Stimulated activated memory B cell treated with anti-CD40 and anti-IgM and Interleukin-4, amounts not matched to agents 10 μg/mL and 1 μg/mL and 100 μg/mL, for 72 hours (primary cell): Measurements from ENCODE around the gene MINPP1.
"Not testable (repeated sequence)": the region's sequence is repeated elsewhere in the genome, so short reads cannot be mapped to it uniquely, and the experiment has no call there.

Experiments
- ATAC-seq: fragments of 150-1000 bp; cut with Tn5 transposase; 2 replicates; pipeline ENCODE4 v1.10.0; 2021
- H3K27ac Mint-ChIP-seq: one replicate; pipeline ENCODE4 v1.8.0; 2022; ENCODE audit warnings: mild to moderate bottlenecking, mixed read lengths
- H3K27me3 Mint-ChIP-seq: one replicate; pipeline ENCODE4 v1.8.0; 2022; ENCODE audit warnings: mixed read lengths
- H3K36me3 Mint-ChIP-seq: one replicate; pipeline ENCODE4 v1.8.0; 2022; ENCODE audit warnings: mixed read lengths
- H3K4me1 Mint-ChIP-seq: one replicate; pipeline ENCODE4 v1.8.0; 2022; ENCODE audit warnings: mixed read lengths
- H3K4me3 Mint-ChIP-seq: one replicate; pipeline ENCODE4 v1.8.0; 2022; ENCODE audit warnings: mild to moderate bottlenecking, moderate library complexity, mixed read lengths
- H3K9me3 Mint-ChIP-seq: one replicate; pipeline ENCODE4 v1.8.0; 2022; ENCODE audit warnings: mixed read lengths

MINPP1 gene

GRCh38 chr10:87504640-87505365, at the start of gene MINPP1:
TSS of gene MINPP1 (plus strand) at chr10:87504893. CDS start at chr10:87504916, 23 bp downstream.
- Mint-ChIP-seq H3K4me1 (peaks cover 15% of the 10 kb centered on the region), H3K36me3 (peaks cover 7% of the 10 kb centered on the region), H3K27ac (peak within 1 kb of the TSS; percentile 85), H3K9me3 (no peaks in the 10 kb centered on the region), H3K4me3 (peak within 1 kb of the TSS; percentile 88), H3K27me3 (no peaks in the 10 kb centered on the region)
- ATAC-seq = peak; percentile 97

GRCh38 chr10:87456586-87457220, 48.0 kb upstream of the MINPP1 start:
- not testable (repeated sequence) for H3K9me3 Mint-ChIP-seq, H3K4me1 Mint-ChIP-seq, H3K27ac Mint-ChIP-seq, H3K27me3 Mint-ChIP-seq, H3K36me3 Mint-ChIP-seq, ATAC-seq, H3K4me3 Mint-ChIP-seq

GRCh38 chr10:87461751-87462150, 42.9 kb upstream of the MINPP1 start:
- not testable (repeated sequence) for H3K36me3 Mint-ChIP-seq, H3K4me1 Mint-ChIP-seq, H3K9me3 Mint-ChIP-seq, H3K4me3 Mint-ChIP-seq, H3K27ac Mint-ChIP-seq, H3K27me3 Mint-ChIP-seq, ATAC-seq

- H3K27me3 Mint-ChIP-seq, H3K4me3 Mint-ChIP-seq, ATAC-seq, H3K4me1 Mint-ChIP-seq, H3K27ac Mint-ChIP-seq, H3K36me3 Mint-ChIP-seq, H3K9me3 Mint-ChIP-seq: not testable (repeated sequence)
Observed at GRCh38 chr10:87466849-87467248, 37.8 kb upstream of the MINPP1 start.

GRCh38 chr10:87488733-87489132, 16.0 kb upstream of the MINPP1 start:
- not testable (repeated sequence) for H3K36me3 Mint-ChIP-seq, H3K4me1 Mint-ChIP-seq, H3K4me3 Mint-ChIP-seq, ATAC-seq, H3K9me3 Mint-ChIP-seq, H3K27me3 Mint-ChIP-seq, H3K27ac Mint-ChIP-seq

GRCh38 chr10:87490285-87490684, 14.4 kb upstream of the MINPP1 start:
- H3K4me3 Mint-ChIP-seq, ATAC-seq, H3K27me3 Mint-ChIP-seq, H3K4me1 Mint-ChIP-seq, H3K27ac Mint-ChIP-seq, H3K9me3 Mint-ChIP-seq, H3K36me3 Mint-ChIP-seq: not testable (repeated sequence)

- H3K4me1 Mint-ChIP-seq, ATAC-seq, H3K27ac Mint-ChIP-seq, H3K9me3 Mint-ChIP-seq, H3K36me3 Mint-ChIP-seq, H3K4me3 Mint-ChIP-seq: not testable (repeated sequence)
- H3K27me3 Mint-ChIP-seq = peaks cover 13% of the 10 kb centered on the region
Observed at GRCh38 chr10:87492450-87492849, 12.2 kb upstream of the MINPP1 start.

GRCh38 chr10:87495446-87495845, 9.2 kb upstream of the MINPP1 start:
- H3K4me1 Mint-ChIP-seq, H3K36me3 Mint-ChIP-seq, H3K4me3 Mint-ChIP-seq, H3K27ac Mint-ChIP-seq, H3K9me3 Mint-ChIP-seq, ATAC-seq: not testable (repeated sequence)
- H3K27me3 Mint-ChIP-seq = peaks cover 13% of the 10 kb centered on the region

- not testable (repeated sequence) for H3K4me3 Mint-ChIP-seq, H3K36me3 Mint-ChIP-seq, H3K4me1 Mint-ChIP-seq, H3K9me3 Mint-ChIP-seq, ATAC-seq, H3K27ac Mint-ChIP-seq
- H3K27me3 Mint-ChIP-seq = peaks cover 13% of the 10 kb centered on the region
Observed at GRCh38 chr10:87497386-87497785, 7.3 kb upstream of the MINPP1 start.

- H3K4me1 Mint-ChIP-seq, ATAC-seq, H3K4me3 Mint-ChIP-seq, H3K9me3 Mint-ChIP-seq, H3K36me3 Mint-ChIP-seq, H3K27ac Mint-ChIP-seq: not testable (repeated sequence)
- H3K27me3 Mint-ChIP-seq = peaks cover 13% of the 10 kb centered on the region
Observed at GRCh38 chr10:87498106-87498789, 6.4 kb upstream of the MINPP1 start.

- no peaks in the 10 kb centered on the region for H3K36me3 Mint-ChIP-seq
- H3K4me3 Mint-ChIP-seq = no peak overlapping the region
- ATAC-seq = no peak
- no peak overlapping the region for H3K27ac Mint-ChIP-seq
- H3K9me3 Mint-ChIP-seq = no peaks in the 10 kb centered on the region
- peaks cover 13% of the 10 kb centered on the region for H3K27me3 Mint-ChIP-seq
- H3K4me1 Mint-ChIP-seq = peaks cover 4% of the 10 kb centered on the region
Observed at GRCh38 chr10:87500646-87501048, 4.0 kb upstream of the MINPP1 start.

- ATAC-seq = no peak
- H3K9me3 Mint-ChIP-seq = no peaks in the 10 kb centered on the region
- H3K36me3 Mint-ChIP-seq = no peaks in the 10 kb centered on the region
- H3K27ac Mint-ChIP-seq = no peak overlapping the region
- peaks cover 11% of the 10 kb centered on the region for H3K4me1 Mint-ChIP-seq
- H3K27me3 Mint-ChIP-seq = no peaks in the 10 kb centered on the region
- no peak overlapping the region for H3K4me3 Mint-ChIP-seq
Observed at GRCh38 chr10:87503401-87503800, 1.3 kb upstream of the MINPP1 start.

- Mint-ChIP-seq H3K36me3 (peaks cover 4% of the 10 kb centered on the region), H3K27ac (peak overlapping the region; percentile 85), H3K27me3 (no peaks in the 10 kb centered on the region), H3K4me3 (no peak overlapping the region), H3K4me1 (peaks cover 11% of the 10 kb centered on the region), H3K9me3 (no peaks in the 10 kb centered on the region)
- no peak for ATAC-seq
Observed at GRCh38 chr10:87503886-87504285, 807 bp upstream of the MINPP1 start.

GRCh38 chr10:87504307-87504639, 420 bp upstream of the MINPP1 start:
- Mint-ChIP-seq H3K4me1 (peaks cover 11% of the 10 kb centered on the region), H3K27ac (peak overlapping the region; percentile 85), H3K27me3 (no peaks in the 10 kb centered on the region), H3K4me3 (peak overlapping the region; percentile 88), H3K36me3 (peaks cover 7% of the 10 kb centered on the region), H3K9me3 (no peaks in the 10 kb centered on the region)
- ATAC-seq = no peak

GRCh38 chr10:87505366-87506111, 846 bp downstream of the MINPP1 start:
- Mint-ChIP-seq H3K4me1 (peaks cover 16% of the 10 kb centered on the region), H3K36me3 (peaks cover 7% of the 10 kb centered on the region)

More at GRCh38 chr10:87505366-87506111, 846 bp downstream of the MINPP1 start:
- peak; percentile 73 for ATAC-seq
- no peaks in the 10 kb centered on the region for H3K9me3 Mint-ChIP-seq
- H3K4me3 Mint-ChIP-seq = peak overlapping the region; percentile 88
- H3K27me3 Mint-ChIP-seq = no peaks in the 10 kb centered on the region
- H3K27ac Mint-ChIP-seq = peak overlapping the region; percentile 85
